ENCODE measurements around the gene PRKX. TPM values are rescaled to one million over a fixed set of nuclear protein-coding genes. Genes with fewer than 3 reads are reported as not detected.

The PRKX gene
- total and polyA plus RNA-seq, 4 donors, result 6.0 to 19.1 (median 14.6) TPM

DNA sequence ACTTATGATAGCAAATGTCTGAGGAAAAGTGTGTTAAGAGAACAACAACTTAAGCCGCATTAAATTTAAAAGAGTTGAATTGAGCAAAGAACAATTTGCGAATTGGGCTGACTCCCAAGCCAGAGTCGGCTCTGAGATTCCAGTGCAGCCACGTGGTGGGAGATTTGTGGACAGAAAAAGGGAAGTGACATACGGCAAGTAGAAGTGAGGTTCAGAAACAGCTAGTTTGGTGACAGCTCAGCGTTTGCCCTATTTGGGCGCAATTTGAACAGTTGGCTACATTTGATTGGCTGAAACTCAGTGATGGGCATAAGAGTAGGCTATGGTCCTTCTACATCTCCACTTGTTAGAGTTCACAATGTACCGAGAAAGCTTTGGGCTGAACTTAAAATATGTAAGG, 124.0 kb downstream of the PRKX start:
- DNase-seq (no peak), ATAC-seq (ENCODE audit: low FRiP score) (no peak)
- Histone ChIP-seq H3K9me3 (ENCODE audit: control insufficient read depth, low read length) (no peaks in the 10 kb centered on the region), H3K27ac (ENCODE audit: low read depth in 1 of 2, low read length in 2 of 2) (no peak overlapping the region), H3K36me3 (ENCODE audit: control insufficient read depth in 1 of 2, insufficient read depth in 2 of 2, low read length in 1 of 2) (no peaks in the 10 kb centered on the region), H3K4me1 (ENCODE audit: control insufficient read depth in 1 of 2, insufficient read depth in 2 of 2, low read length in 2 of 2) (no peaks in the 10 kb centered on the region), H3K4me3 (ENCODE audit: low read length in 2 of 2) (no peak overlapping the region), H3K27me3 (ENCODE audit: control insufficient read depth in 1 of 2, insufficient read depth in 2 of 2, low read length in 1 of 2) (no peaks in the 10 kb centered on the region)
- 58 to 60% methylated on average over 8 of the region's 8 CpGs for WGBS, 2 donors
- intact Hi-C loops (cut with DNase I), result no loop called here

- WGBS, 2 donors, result 43 to 60% methylated on average over 3 of the region's 3 CpGs
- no peak for ATAC-seq (ENCODE audit: low FRiP score)
- intact Hi-C loops (cut with DNase I), result no loop called here
Observed at GRCh38 chrX:3585719-3586118, 127.7 kb downstream of the PRKX start.

DNA sequence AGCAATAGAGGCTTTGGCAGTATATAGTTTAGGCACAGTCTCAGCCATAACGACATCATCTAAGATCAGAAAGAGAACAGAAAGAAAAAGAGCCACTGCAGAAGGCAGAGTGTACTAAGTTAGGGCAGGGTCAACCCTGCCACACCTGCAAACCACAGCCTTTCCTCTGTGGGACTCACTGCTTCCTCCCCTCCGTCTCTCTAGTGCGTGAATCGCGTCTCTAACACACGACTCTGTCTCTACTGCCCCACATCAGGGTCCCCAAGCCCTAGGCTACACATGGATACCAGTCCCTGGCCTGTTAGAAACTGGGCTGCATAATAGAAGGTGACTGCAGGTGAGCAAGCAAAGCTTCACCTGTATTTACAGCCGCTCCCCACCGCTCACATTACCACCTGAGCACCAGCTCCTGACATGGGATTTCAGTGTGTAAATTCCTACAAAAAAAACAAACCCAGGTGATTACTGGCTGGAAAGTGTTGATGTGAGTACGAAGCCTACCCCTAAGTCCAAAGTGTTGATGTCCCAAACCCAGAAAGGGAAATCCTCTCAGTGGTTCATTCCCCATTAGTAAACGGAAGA, 128.9 kb downstream of the PRKX start:
- Histone ChIP-seq H3K4me1 (ENCODE audit: control insufficient read depth in 1 of 2, insufficient read depth in 2 of 2, low read length in 2 of 2) (no peaks in the 10 kb centered on the region), H3K4me3 (ENCODE audit: low read length in 2 of 2) (no peak overlapping the region), H3K27ac (ENCODE audit: low read depth in 1 of 2, low read length in 2 of 2) (no peak overlapping the region), H3K27me3 (ENCODE audit: control insufficient read depth in 1 of 2, insufficient read depth in 2 of 2, low read length in 1 of 2) (no peaks in the 10 kb centered on the region), H3K36me3 (ENCODE audit: control insufficient read depth in 1 of 2, insufficient read depth in 2 of 2, low read length in 1 of 2) (no peaks in the 10 kb centered on the region), H3K9me3 (ENCODE audit: control insufficient read depth, low read length) (no peaks in the 10 kb centered on the region)
- DNase-seq (no peak), ATAC-seq (ENCODE audit: low FRiP score) (no peak)
- WGBS, 2 donors, result 76 to 88% methylated on average over 10 of the region's 10 CpGs
- intact Hi-C loops (cut with DNase I), result no loop called here

More at GRCh38 chrX:3585719-3586118, 127.7 kb downstream of the PRKX start:
- Histone ChIP-seq H3K9me3 (ENCODE audit: control insufficient read depth, low read length) (no peaks in the 10 kb centered on the region), H3K27me3 (ENCODE audit: control insufficient read depth in 1 of 2, insufficient read depth in 2 of 2, low read length in 1 of 2) (no peaks in the 10 kb centered on the region), H3K27ac (ENCODE audit: low read depth in 1 of 2, low read length in 2 of 2) (no peak overlapping the region), H3K36me3 (ENCODE audit: control insufficient read depth in 1 of 2, insufficient read depth in 2 of 2, low read length in 1 of 2) (no peaks in the 10 kb centered on the region), H3K4me1 (ENCODE audit: control insufficient read depth in 1 of 2, insufficient read depth in 2 of 2, low read length in 2 of 2) (no peaks in the 10 kb centered on the region), H3K4me3 (ENCODE audit: low read length in 2 of 2) (no peak overlapping the region)
- no peak for DNase-seq

- Histone ChIP-seq H3K27ac (ENCODE audit: low read depth in 1 of 2, low read length in 2 of 2) (no peak overlapping the region), H3K9me3 (ENCODE audit: control insufficient read depth, low read length) (no peaks in the 10 kb centered on the region), H3K36me3 (ENCODE audit: control insufficient read depth in 1 of 2, insufficient read depth in 2 of 2, low read length in 1 of 2) (no peaks in the 10 kb centered on the region), H3K4me1 (ENCODE audit: control insufficient read depth in 1 of 2, insufficient read depth in 2 of 2, low read length in 2 of 2) (no peaks in the 10 kb centered on the region), H3K4me3 (ENCODE audit: low read length in 2 of 2) (no peak overlapping the region), H3K27me3 (ENCODE audit: control insufficient read depth in 1 of 2, insufficient read depth in 2 of 2, low read length in 1 of 2) (no peaks in the 10 kb centered on the region)
- no peak for ATAC-seq (ENCODE audit: low FRiP score)
- DNase-seq, result no peak
- intact Hi-C loops (cut with DNase I), result no loop called here
Observed at GRCh38 chrX:3582451-3582850, 131.0 kb downstream of the PRKX start.

DNA sequence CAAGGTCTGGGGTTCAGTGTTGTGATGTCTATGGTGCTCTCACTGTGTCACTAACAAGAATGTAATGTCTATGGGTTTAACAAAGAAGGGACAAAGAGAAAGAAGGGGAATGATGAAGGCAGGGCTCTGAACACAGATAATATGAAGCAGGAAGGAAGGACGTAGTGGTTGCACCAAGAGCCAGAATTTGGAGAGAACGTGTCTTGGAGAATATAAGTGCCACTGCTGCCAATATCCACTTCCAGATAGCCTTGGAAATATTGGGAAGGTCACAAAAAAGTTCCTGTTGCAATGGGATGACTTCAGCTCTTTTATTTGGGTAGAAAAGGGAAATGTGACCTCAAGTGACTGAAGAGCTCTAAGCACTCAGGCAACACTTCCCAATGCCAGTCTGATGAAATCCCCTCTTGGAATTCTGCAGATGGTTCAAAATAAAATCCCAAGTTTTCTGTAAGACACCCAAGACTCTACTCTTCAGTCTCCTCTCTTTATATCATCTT, 131.8 kb downstream of the PRKX start:
- no peaks in the 10 kb centered on the region for H3K36me3 ChIP-seq (ENCODE audit: control insufficient read depth in 1 of 2, insufficient read depth in 2 of 2, low read length in 1 of 2)
- H3K9me3 ChIP-seq (ENCODE audit: control insufficient read depth, low read length), result no peaks in the 10 kb centered on the region
- no peaks in the 10 kb centered on the region for H3K27me3 ChIP-seq (ENCODE audit: control insufficient read depth in 1 of 2, insufficient read depth in 2 of 2, low read length in 1 of 2)
- WGBS, 2 donors, result 51 to 57% methylated on average over 2 of the region's 2 CpGs
- DNase-seq (no peak), ATAC-seq (ENCODE audit: low FRiP score) (no peak)
- intact Hi-C loops (cut with DNase I), result no loop called here
- H3K4me3 ChIP-seq (ENCODE audit: low read length in 2 of 2), result no peak overlapping the region
- no peaks in the 10 kb centered on the region for H3K4me1 ChIP-seq (ENCODE audit: control insufficient read depth in 1 of 2, insufficient read depth in 2 of 2, low read length in 2 of 2)
- H3K27ac ChIP-seq (ENCODE audit: low read depth in 1 of 2, low read length in 2 of 2), result no peak overlapping the region

DNA sequence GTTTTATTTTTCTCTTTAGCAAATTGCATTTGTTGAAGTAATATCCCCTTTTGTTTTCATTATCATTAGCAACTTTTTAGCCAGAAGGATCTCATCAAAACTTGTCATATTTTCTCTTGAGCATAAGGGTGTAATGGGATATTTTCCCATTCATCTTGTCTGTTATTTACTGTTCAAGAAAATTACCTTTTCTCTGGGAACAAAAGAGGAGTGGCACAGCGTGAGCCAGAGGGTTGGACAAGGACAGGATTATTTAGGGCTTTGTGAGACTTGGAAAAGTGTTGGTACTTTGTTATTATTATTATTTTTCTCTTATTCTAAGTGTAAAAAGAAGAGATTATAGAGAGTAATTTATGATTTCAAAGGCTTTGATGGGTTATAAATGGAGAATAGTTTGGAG, 135.9 kb downstream of the PRKX start:
- DNase-seq (no peak), ATAC-seq (ENCODE audit: low FRiP score) (no peak)
- 83 to 84% methylated on average over 1 of the region's 1 CpG for WGBS, 2 donors
- no peaks in the 10 kb centered on the region for H3K27me3 ChIP-seq (ENCODE audit: control insufficient read depth in 1 of 2, insufficient read depth in 2 of 2, low read length in 1 of 2)
- H3K4me1 ChIP-seq (ENCODE audit: control insufficient read depth in 1 of 2, insufficient read depth in 2 of 2, low read length in 2 of 2), result no peaks in the 10 kb centered on the region
- no peaks in the 10 kb centered on the region for H3K36me3 ChIP-seq (ENCODE audit: control insufficient read depth in 1 of 2, insufficient read depth in 2 of 2, low read length in 1 of 2)
- H3K27ac ChIP-seq (ENCODE audit: low read depth in 1 of 2, low read length in 2 of 2), result no peak overlapping the region
- intact Hi-C loops (cut with DNase I), result no loop called here
- H3K4me3 ChIP-seq (ENCODE audit: low read length in 2 of 2), result no peak overlapping the region
- no peaks in the 10 kb centered on the region for H3K9me3 ChIP-seq (ENCODE audit: control insufficient read depth, low read length)

DNA sequence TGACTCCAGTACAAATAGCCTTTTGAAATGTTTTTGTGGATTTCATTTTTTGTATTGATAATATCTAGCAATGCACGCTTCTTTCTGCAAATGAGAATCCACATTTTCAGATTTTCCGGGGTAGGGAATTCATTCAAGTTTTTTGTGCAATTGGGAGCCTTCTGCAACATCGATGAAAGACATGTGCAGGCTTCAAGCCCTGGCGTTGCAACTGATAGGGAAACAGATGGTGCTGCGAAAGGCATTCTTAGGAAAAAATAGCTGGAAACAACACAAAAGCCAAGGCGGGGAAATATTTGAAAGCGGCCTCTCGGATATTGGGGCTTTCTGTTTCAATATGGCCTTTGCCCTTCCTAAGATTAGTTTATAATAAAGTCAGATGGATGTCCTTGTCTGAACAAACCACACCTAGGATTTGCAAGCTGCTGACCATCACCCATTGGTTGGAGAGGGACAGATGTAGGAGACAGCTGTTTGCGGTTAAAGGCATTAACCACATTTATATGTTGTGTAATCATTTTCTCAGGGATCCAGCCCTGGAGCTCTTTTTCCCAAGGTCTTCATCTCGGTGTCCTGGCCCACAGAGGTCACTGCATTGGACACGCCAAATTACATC, 136.5 kb downstream of the PRKX start:
- intact Hi-C loops (cut with DNase I), result no loop called here
- Histone ChIP-seq H3K36me3 (ENCODE audit: control insufficient read depth in 1 of 2, insufficient read depth in 2 of 2, low read length in 1 of 2) (no peaks in the 10 kb centered on the region), H3K27me3 (ENCODE audit: control insufficient read depth in 1 of 2, insufficient read depth in 2 of 2, low read length in 1 of 2) (no peaks in the 10 kb centered on the region), H3K9me3 (ENCODE audit: control insufficient read depth, low read length) (no peaks in the 10 kb centered on the region), H3K4me3 (ENCODE audit: low read length in 2 of 2) (no peak overlapping the region), H3K4me1 (ENCODE audit: control insufficient read depth in 1 of 2, insufficient read depth in 2 of 2, low read length in 2 of 2) (no peaks in the 10 kb centered on the region), H3K27ac (ENCODE audit: low read depth in 1 of 2, low read length in 2 of 2) (no peak overlapping the region)
- ATAC-seq (ENCODE audit: low FRiP score) (no peak), DNase-seq (no peak)
- WGBS, 2 donors, result 65 to 79% methylated on average over 11 of the region's 11 CpGs

DNA sequence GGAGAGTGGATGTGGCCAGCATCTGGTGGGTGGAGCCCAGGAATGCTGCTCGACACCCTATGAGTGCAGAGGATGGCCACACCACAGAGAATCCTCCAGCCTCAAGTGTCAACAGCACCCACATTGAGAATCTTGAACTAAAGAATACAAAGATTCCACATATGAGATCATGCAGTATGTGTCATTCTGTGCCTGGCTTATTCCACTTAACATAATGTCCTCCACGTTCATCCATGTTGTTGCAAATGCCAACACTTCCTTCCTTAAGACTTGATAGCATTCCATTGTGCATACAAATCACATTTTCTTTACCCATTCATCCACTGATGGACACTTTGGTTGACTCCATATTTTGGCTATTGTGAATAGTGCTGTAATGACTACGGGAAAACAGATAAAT, 145.8 kb downstream of the PRKX start:
- ATAC-seq (ENCODE audit: low FRiP score) (no peak), DNase-seq (no peak)
- Histone ChIP-seq H3K9me3 (ENCODE audit: control insufficient read depth, low read length) (no peaks in the 10 kb centered on the region), H3K4me3 (ENCODE audit: low read length in 2 of 2) (no peak overlapping the region), H3K4me1 (ENCODE audit: control insufficient read depth in 1 of 2, insufficient read depth in 2 of 2, low read length in 2 of 2) (no peaks in the 10 kb centered on the region), H3K36me3 (ENCODE audit: control insufficient read depth in 1 of 2, insufficient read depth in 2 of 2, low read length in 1 of 2) (no peaks in the 10 kb centered on the region), H3K27ac (ENCODE audit: low read depth in 1 of 2, low read length in 2 of 2) (no peak overlapping the region), H3K27me3 (ENCODE audit: control insufficient read depth in 1 of 2, insufficient read depth in 2 of 2, low read length in 1 of 2) (no peaks in the 10 kb centered on the region)
- intact Hi-C loops (cut with DNase I), result no loop called here
- WGBS, 2 donors, result 60 to 66% methylated on average over 3 of the region's 3 CpGs

GRCh38 chrX:3563451-3563850, 150.0 kb downstream of the PRKX start:
- H3K4me3 ChIP-seq (ENCODE audit: low read length in 2 of 2), result no peak overlapping the region
- no peak for DNase-seq
- intact Hi-C loops (cut with DNase I), result no loop called here
- H3K9me3 ChIP-seq (ENCODE audit: control insufficient read depth, low read length), result no peaks in the 10 kb centered on the region
- WGBS, 2 donors, result 70 to 82% methylated on average over 4 of the region's 4 CpGs
- no peak overlapping the region for H3K27ac ChIP-seq (ENCODE audit: low read depth in 1 of 2, low read length in 2 of 2)
- no peaks in the 10 kb centered on the region for H3K36me3 ChIP-seq (ENCODE audit: control insufficient read depth in 1 of 2, insufficient read depth in 2 of 2, low read length in 1 of 2)
- H3K27me3 ChIP-seq (ENCODE audit: control insufficient read depth in 1 of 2, insufficient read depth in 2 of 2, low read length in 1 of 2), result no peaks in the 10 kb centered on the region
- H3K4me1 ChIP-seq (ENCODE audit: control insufficient read depth in 1 of 2, insufficient read depth in 2 of 2, low read length in 2 of 2), result no peaks in the 10 kb centered on the region
- no peak for ATAC-seq (ENCODE audit: low FRiP score)
